Suprapubic skin (tissue), 3 donors: Measurements from ENCODE around the gene TMEFF1.

Experiments used
- CTCF ChIP-seq, 2 donors: fragments of 200-600 bp in 1 of 2; fragments of 450-650 bp in 1 of 2; sonication (generic) in 1 of 2; IDR thresholded peaks; one replicate each; pipeline ENCODE4 v1.5.1; 2016 to 2019; ENCODE audit warnings: antibody characterized with exemption in 2 of 2, mild to moderate bottlenecking in 1 of 2, moderate library complexity in 1 of 2
- POLR2AphosphoS5 ChIP-seq, 3 donors: sonication (generic); formaldehyde crosslinking; IDR thresholded peaks; one replicate each; pipeline ENCODE4 v1.6.1; 2017; ENCODE audit warnings: antibody characterized with exemption in 3 of 3

GRCh38 chr9:100436571-100436970 is 36.4 kb upstream of the TMEFF1 start:
- TF ChIP-seq POLR2AphosphoS5 (IDR thresholded peaks at IDR 0.05) (no peak), CTCF (IDR thresholded peaks at IDR 0.05) (no peak)
